ENCODE results near the gene VPS72.

VPS72 gene

DNA sequence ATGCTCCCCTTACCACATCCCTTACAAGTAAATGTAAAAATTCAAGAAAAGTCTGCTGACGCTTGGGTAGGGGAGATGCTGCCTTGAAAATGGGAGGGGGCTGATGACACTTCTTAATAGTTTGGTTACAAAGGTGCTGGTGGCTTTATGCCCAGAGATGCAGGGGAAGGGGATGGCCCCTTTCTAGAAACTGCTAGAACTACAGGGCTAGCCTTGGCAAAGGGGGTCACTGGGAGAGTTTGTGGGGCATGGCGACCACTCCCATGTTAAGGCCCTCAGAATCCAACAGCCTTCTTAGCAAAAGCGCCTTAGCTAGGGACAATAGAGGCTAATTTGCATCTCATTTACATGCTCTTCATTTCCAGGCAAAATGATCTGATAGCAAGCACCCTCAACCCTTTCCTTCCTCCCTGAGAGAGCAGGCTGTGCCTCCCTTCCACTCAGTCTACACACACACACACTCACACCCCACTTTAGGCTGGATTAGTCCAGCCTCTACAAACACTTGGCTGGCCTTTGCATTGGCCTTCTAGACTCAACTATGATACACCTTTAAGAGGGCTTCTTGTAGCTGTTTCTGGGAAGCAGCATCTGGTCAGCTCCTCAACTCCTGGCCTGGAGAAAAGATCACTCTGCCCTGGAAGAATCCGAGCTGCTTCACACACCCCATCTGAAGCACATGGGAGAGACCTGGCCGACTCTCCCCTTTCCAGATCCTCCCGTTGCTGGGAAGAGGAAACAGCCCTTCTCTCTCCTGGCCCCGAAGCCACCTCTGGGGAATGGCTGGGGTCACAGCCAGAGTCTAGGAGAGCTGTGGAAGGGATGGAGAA, 45.3 kb downstream of the VPS72 start:
- DNase-seq, result no peak

DNA sequence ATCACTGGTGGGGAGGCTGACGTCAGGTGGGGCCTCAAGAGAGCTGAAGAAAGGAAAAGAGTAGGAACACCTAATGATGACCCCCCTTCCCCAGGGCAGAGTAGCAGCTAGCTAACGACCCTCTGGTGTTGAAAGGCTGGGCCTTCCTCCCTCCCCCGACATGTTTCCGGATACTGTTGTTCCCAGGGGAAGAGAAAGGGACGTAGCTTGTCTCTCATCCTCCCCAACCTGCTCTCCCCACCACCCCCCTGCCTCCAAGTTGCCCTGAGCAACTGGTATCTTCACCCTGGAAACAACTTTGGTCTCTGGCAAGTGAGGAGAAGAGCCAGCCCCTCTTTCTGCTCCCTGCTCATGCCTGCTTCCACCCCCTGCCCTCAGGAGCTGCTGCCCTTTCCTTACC, 46.0 kb downstream of the VPS72 start:
- DNase-seq, result no peak

DNA sequence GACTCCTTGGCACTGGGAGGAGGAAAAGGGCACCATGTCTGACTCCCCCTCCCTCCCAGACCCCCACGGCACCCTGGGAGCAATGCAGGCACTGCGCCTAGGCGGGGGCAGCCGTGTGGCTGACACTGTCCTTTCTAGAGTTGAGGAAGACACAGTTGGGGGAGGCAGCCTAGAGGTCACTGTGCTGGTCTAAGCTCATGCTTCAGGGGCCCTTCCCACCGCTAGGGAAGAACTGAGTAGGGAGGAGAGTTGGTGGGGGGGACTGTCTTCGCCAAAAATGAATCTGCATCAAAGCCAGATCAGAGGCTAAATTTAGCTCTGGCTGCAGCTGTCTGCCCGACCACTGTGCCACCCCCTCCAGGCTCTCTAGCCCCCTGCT, 47.0 kb downstream of the VPS72 start:
- no peak for DNase-seq

DNA sequence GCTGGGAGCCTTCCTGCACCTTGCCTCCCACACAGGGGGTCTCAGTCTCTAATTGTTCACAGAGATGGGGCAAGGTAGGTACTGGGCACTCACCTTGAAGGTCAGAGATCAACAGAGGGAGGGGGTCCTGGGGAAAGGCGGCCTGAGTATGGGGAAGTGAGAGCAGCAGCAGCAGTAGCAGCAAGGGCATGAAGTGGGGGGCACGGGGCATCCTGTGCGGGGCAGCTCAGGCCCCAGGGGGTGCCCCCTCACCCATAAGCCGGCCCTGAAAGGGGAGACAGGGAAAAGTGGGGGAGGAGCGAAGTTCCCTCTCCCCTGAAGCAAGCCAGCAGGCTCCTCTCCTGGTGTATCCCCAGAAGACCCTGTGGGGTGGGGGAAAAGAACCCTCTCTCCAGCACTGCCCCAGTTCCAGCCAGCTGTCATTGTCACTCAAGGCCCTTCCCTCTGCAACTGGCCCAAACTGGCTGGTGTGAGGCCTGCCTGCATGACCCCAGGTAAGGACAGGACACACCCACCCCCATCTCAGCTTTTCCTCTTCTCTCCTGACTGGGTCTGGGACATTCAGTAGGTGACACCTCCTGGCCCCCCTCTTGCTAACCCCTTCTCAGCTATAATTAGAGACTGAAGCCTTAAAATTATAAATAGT, 47.5 kb downstream of the VPS72 start:
- DNase-seq, result no peak

DNA sequence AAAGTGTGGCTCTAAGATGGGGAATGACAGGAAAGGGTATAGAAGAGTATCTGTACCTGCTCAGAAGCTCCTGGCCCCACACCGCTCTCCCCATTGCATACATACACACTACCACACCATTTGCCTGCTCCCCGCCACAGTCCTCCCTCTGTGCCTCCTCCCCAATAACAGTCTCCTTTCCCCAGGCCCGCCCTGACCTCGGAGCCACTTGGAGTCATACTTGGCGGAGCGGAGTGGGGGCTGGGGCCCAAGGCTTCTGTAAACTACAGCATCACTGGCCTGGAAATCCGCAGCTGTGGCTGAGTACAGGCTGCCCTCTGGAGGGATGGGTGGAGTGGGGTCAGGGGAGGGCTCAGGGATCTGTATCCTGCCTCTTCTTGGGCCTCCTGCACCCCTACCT, 52.2 kb downstream of the VPS72 start:
- no peak for DNase-seq

DNA sequence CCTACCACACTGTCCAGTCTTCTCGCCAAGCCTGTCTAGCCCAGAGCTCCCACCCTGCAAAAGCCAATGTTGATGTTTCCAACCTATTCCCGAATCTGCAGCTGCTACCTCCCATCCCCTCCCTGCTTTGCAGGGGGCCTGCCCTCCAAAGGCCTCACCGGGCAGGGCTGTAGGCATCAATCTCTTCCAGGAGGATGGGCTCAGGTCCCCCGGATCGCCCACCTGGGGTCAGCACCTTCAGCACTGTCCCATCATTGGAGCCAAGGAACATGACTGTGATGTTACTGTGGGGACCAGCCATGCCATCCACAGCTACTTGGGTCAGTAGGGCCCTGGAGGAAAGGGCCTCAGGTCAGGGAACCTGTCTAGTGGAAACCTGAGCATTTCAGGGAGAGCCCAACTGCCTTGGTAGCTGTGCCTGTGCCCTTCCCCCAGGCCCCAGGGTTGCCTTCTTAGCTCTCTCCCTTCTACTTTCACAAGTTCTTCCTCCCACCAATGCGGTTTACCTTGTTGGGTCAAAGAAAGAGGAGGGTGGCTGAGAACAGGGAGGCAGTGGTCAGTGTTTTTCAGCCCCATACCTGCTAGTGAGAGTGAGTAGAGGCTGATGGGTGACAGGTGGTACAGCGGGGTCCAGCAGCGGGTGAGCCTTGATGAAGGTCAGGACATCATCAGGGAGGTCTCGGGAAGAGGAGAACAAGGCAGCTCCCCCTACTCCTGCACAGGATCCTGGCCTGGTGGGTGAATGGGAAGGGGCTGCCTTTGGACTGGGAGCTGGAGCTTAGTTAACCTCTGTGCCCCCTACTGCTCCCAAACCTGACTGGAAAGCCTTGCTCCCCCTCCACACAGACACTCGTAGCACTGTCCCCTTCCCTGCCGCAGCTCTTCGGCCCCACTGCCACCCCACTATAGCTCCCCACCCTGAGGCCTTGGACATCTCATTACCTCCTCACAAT, 54.3 kb downstream of the VPS72 start:
- DNase-seq, result no peak

DNA sequence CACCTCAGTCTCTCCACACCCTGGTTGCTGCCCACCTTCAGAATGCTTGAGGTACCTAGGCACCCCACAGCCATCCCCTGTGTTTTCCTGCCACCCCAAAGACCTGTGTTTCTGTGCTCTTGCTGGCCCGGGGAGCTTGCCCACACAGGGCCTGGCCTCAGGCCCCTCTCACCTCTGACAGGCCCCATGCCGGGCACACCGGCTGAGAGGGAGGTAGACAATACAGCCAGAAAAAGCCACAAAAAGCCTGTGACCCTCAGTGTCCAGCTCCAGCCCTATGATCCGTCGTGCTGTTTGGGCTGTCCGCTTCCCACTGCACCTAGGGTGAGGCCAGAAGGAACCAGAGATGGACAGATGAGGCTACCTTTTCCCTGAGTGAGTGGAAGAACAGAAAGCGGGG, 55.0 kb downstream of the VPS72 start:
- DNase-seq, result no peak

DNA sequence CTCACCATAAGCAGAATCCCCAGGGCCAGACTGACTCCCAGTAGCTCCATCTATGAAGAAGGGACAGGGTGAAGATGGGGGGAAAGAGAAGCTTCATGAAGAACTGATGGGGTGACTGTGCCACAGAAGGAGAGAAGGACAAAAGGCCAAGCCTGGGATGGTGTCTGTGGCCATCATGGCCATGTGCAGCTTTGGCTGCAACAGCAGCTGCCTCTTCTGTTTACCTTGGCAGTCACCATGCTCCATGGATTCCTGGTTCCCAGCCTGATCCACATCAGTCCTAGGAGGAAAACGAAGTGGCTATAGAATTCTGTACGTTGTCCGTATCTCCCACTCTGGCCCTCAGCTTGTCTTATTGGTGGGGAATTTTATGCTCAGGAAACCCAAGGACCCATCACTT, 55.6 kb downstream of the VPS72 start:
- no peak for DNase-seq

DNA sequence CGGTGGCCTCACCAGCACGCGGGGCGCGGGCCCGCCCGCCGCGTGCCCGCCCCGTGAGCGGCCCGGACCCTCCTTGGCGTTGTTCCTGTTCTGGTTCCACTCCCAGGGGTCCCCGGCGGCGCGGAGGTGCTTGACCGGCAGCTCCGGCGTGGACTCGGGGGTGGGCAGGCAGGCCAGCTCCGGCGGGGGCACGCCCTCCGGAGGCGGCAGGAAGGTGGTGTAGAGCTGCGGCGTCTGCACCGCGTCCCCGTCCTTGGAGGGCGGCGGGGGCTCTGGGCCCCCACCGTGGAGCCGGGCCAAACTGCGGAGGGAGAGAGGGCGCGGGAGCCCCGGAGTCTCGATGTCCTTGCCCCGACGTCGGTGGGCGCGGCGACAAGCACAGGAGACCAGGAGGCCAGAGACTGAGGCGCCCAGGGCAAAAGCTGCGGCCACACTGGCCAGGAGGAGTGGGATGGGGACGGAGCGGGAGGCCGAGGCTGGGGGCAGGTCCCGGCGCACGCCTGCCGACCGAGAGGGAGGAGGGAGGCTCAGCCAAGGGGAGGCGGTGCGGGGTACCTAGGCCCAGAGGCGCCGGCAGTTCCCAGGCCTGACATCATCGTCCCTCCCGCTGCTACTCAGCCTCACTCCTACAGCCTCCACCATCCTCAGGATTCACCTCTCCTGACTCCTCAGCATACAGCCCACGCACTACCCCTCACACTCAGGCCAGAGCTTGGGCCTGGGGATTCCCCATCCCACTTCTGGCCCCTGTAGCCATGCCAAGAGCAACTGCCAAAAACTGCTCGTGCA, 56.8 kb downstream of the VPS72 start:
- no peak for DNase-seq

DNA sequence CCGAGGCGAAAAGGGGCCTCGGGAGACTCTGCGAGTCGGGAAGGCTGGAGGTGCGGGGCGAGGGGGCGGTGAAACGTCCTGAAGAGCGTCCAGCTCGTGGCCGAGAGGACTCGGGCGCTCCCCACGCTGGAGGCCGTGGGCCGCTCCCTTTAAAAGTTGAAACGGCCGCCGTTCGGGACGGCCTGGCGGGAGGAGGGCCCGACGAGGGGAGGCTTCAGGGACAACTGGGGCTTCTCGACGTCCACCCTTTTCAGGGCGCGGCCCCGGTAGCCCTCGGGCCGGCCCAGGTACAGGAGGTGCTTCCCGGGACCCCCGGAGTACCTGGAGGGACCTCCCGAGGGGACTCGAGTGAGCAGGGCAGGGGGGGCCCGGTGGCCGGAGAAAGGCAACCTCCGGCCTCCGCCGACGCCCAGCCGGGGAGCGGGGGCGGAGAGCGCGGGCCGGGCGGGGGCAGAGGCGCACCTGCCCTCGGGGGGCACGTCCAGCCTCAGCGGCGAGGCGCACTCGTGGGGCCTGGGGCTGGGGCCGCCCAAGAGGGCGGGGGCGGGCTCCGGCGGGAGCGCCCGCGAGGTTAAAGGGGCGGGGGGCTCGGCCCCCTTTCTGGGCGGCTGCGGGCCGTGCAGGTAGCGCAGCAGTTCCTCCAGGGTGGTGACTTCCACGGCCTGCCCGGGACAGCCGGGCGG, 57.5 kb downstream of the VPS72 start:
- no peak for DNase-seq

DNA sequence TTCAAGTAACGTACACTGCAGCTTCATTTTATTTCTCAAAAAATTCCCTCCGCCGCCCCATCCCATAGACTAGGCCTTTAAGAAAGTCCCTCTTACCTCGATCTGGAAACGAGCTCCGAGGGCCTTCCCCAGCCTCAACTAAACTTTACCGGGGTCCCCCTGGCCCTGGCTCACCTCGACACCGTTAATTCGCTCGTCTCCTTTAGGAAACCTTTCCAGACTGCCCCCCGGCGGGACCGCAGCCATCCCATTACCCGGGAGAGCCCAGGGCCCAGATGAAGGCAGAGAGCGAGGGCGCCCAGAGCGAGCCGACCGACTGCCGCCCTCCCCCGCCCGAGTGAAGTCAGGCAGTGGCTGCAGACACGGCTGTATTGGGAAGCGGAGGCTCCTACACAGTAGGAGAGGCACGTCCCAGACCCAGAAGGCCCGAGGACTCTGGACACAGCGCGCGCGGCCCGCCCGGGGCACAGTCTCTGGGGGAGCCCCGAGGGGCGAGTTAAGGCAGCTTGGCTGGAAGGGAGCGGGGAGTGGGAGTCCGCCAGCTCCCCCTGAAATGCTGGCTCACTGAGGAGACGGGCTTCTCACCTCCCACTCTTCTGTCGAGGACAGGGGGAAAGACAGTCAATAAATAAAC, 58.2 kb downstream of the VPS72 start:
- no peak for DNase-seq

DNA sequence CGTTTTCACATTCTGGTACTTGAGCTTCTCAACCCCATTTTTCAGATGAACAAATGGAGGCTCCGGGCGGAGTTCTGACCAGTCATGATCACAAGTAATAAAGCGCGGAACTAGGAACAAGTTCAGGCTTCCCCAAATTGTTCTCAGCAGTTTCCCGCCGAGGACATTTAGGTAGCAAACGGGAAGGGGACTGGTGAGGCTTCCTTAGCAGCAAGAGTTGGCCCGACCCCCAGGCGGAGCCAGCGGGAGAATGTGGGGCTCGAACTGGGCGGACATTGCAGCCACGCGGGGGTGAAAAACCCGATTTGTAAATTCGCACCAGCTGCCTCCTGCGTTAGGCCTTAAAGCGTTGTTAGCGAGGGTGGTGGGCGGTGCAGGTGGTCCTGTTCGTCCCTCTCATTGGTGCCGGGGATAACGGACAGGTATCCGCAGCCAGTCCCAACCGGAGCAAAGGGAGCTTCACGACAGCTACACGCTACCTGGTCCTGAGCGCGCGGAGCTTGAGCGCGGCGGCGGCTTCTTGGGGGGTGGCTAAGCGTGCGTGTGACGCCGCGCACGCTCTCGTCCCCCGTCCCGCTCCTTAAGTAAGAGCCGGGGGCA, 58.9 kb downstream of the VPS72 start:
- no peak for DNase-seq

DNA sequence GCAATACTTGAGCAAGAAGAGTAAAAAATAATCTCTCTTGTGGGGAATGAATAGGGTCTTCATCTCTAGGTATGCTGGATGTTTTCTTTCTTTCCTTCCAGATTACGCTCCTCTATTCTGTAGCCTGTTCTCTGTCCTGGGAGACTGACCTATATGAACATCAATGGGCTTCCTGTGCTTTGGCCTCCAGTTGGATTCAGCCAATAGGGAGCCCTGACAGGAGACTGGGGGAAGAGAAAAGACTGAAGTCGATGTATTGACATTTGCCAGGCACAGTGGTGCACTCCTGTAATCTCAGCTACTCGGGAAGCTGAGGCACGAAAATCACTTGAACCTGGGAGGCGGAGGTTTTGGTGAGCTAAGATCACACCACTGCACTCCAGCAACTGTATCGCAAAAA, 61.2 kb downstream of the VPS72 start:
- DNase-seq, result no peak

Measured in NCI-H1417 treated with DMSO at 0.1 percent for 48 hours (cell line).